GM21367 (cell line): Measurements from ENCODE around the gene HOOK1.
"Not testable (repeated sequence)": the region's sequence is repeated elsewhere in the genome, so short reads cannot be mapped to it uniquely, and the experiment has no call there.

ENCODE experiments used
- ATAC-seq: cut with Tn5 transposase; IDR thresholded peaks from one replicate; pipeline ENCODE4 v1.9.1; 2021; ENCODE audit not compliant: unreplicated experiment

Gene HOOK1

DNA sequence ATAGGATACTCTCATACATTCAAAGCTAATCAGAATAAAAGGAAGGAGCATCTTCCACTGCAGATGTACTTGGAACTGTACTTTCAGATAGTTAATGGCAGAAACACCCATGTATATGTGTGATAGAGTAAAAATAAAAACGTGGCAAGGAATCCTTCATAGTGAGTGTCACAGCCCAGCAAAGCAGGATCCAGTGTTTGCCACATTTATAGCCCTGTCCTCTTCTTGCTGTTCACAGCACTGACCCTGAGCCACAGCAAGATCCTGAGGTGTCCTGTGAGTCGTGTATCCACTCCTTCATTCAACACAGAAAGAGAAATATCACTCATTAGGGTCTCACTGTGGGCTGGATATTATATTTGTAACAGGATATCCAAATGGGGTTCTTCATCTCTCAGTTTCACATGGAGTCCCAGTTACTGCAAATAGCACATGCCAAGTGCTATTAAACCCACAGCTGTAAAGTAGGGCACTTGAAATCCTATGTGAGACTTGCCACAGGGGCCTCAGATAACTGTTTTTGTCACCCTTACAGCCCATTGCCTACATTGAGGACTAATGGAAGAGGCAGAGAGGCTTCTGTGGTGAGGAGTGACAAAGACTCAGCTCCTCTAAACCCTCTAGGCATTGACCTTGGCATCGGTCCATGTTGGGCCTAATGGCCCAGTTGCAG lies 70.5 kb downstream of the HOOK1 start:
- ATAC-seq = no peak

DNA sequence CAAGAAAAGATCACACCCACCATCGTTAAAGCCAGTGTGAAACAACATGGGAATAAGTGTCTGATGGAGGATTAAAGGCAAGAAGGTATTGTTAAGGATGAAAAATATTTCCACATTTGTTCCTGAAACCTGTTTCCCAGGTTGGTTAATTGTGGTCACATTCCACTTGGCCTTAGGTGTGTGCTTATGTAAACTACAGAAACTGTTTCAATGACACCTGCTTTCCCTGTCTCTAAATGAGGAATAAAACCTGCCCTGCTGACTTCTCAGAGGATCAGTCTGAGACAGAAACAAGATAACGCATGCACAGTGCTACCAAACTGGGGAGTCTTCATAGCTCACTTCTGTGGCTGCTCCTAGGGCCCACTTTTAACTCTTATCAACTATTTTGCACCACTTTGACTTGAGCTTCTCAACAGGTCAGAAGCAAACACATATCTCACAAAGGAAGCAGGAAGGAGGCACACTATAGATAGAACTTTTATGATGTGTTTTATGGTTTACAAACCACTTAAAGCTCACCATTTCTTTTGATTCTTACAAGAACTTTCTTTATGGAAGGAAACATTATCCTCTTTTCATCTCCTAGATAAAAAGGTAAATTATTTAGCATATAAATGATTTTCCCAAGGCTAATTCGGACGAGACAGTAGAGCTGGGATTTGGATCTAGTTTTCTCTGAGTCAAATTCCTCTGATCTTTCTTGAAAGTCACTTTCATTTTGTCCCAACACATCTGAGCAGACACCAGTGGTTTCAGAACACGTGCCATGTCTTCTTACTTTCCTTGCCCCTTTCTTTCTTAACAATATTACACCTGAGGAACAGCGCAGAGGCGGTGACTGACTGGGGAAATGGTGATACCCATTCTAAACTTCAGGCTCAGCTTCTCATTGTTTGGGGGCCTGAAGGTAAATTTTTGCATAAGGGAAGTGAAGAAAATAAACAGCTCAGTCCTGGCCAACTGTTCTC lies 78.4 kb downstream of the HOOK1 start:
- ATAC-seq = no peak

DNA sequence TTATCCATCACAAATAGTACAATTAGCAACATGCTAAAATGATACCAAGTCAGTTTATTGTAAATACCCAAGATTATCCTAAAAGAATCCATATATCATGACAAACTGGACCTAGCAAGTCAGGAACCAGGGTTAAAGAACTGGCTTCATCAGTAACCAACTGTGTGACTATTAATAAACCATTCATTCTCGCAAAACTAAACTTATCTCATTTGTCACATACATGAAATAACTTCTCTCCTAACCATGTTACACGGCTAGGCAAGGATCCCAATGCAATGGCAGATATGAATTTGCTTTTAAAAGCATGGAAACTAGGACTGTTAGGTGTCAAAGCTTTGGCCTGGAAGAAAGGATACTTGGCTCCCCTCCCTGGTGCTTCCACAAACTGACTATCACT lies 82.4 kb downstream of the HOOK1 start:
- no peak for ATAC-seq

DNA sequence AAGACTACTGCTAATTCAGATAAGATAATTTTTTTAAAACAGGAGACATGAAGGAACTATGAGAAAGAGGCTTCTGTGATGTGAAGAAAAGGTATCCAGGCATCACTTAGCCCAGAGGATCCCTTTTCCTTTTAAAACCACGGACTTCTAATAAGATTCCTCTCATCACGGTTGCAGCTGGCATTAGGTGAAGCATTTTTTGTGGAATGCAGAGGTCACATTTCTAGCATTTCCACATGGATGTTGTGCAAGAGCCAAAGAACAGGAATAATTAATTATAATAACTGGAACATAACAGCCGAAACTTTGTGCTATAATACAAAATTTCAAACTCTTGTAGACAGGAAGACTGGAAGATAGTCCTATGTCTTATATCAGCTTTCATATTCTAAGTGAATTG lies 84.2 kb downstream of the HOOK1 start:
- no peak for ATAC-seq

DNA sequence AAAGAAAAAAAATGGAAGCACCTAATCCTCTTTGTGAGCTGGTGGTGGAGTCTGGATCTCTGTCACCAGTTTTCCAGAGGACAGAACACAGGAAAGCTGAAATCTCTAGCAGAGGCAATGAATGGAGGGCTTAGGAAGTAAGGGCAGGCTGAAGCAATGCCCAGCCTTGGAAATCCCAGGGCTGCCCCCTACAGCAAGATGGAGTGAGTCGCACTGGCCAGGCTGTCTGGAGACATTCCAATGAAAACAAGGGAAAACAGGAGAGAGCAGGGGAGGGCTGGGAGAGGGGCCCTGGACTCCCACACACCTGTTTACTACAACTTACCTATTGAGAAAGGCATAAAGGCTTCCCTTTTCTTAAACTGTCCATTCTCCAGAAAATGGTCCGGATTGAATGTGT lies 85.9 kb downstream of the HOOK1 start:
- no peak for ATAC-seq

DNA sequence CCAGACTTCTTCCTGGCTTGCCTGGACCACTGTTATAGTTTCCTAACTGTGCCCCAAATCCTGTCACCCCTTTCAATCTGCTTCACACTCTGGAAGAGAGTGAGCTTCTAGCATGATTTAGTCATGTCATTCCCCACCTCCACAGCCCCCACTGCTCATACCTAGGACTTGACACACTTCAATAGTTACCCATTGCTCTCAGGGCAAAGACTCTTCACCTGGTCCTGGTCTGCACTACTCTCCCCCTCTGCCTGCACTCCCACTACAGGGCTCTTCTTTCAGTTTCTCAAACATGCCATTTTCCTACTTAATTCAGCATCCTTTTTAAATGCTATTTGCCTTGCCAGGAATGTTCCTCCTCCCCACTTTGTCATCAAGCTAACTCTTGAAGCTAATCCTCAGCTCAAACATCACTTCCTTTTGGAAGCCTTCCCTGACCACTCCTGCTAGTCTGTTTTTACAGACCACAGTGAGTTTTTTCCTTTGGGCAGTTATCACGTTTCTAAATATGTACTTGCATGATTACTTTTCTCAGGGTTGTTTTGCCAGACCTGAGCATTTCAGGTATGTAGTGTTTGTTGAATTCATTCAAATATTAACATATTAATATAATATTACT lies 87.1 kb downstream of the HOOK1 start:
- no peak for ATAC-seq

DNA sequence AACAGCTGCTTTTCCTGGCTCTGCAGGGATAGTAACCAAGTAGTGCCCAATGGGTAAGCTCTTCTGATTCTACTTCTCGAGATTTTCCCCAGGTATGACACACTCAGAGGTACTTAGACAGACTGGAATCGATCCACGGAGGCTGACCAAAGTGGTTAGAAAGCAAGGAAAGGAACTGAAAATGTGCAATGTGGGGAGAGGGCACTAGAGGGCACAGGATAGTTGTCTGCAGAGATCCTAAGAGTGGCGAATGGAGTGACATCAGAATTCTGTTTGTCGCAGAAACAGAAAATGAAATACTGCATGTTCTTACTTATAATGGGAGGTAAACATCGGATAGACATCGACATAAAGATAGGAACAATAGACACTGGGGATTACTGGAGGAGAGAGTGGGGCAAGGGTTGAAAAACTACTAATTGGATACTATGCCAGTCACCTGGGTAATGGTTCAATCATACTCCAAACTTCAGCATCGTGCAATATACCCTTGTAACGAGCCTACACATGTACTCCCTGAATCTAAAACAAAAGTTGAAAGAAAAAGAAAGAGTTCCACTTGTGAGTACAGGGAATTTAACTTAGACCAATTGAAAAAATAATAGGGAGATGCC lies 88.5 kb downstream of the HOOK1 start:
- ATAC-seq = peak; percentile 82

DNA sequence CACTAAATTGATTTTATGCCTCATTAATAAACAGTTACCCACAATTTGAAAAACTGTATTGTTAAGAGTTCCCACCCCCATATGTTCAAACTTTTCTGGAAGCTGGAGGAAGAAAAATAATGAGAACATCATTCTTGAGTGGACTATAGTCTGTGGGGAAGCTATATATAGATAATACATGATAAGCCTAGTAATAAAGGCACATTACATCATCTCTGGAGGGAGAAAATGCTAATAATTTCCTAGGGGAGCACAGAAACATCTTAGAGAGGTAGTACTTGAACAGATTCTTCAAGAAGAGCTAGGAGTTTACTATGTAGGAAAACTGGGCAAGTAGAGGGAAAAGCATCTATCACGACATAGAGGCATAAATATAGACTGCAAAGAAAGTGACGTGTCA lies 92.2 kb downstream of the HOOK1 start:
- ATAC-seq = no peak

DNA sequence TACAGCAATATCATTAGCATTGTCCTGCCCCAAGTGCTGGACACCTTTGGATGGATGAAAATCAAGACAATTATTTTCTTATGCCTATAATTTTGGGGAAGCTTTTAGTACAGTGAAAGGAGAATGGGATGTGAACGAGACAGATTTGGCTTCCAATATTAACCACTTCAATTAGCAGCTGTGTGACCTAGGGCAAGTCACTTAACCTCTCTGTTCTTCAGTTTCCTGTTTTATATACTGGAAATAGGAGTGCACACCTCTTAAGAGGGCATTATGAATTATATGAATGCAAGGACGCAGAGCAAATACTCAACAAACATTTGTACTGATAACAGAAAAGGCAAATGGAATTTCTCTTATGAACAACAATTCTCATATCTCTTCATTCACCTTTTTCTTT lies 93.3 kb downstream of the HOOK1 start:
- ATAC-seq = no peak

DNA sequence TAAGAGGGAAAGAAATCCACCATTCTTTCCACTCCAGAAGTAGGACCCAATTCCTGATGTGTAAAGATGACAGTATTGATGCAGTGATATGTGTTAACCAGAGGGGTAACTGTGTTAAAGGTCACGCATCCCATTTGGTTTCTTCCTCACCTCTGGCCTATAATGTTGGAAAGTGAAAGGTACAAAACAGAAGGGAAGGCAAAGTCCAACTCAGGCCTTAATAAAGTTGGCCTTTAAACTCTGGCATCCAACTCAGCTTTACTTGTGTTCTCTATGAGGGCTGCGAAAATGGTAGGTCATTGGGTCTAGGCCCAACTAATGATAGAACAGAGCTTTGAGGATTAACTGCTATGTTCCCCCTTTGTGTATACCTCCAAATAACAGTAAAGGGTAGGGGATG lies 93.9 kb downstream of the HOOK1 start:
- ATAC-seq = no peak

DNA sequence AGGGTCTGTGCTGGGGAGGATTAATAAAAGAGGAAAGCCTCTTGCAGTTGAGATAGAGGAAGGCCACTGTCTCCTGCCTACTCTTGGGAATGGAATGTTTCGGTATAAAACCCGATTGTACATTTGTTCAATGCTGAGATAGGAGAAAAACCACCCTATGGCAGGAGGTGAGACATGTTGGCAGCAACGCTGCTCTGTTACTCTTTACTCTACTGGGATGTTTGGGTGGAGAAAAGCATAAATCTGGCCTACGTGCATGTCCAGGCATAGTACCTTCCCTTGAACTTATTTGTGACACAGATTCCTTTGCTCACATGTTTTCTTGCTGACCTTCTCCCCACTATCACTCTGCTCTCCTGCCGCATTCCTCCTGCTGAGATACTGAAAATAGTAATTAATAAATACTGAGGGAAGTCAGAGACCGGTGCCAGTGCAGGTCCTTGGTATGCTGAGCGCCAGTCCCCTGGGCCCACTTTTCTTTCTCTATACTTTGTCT lies 100.1 kb downstream of the HOOK1 start:
- not testable (repeated sequence) for ATAC-seq

DNA sequence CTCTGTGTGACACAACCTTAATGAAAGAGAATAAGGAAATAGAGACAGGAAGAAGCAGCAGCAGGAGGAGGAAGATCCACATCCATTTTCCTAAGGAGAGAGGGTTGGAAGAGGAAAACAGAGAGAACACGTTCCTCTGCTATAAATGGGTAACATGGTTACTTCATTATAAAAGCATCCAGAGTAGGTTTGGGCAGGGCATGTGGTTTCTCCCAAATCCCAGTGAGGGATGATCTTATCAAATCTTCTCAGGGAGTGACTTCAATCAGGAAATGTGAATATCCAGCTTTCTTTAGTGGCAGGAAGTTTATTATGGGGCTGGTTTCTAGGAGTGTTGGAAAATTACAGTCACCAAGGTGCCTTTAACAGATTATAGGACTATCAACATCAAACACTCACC lies 100.8 kb downstream of the HOOK1 start:
- ATAC-seq = no peak

DNA sequence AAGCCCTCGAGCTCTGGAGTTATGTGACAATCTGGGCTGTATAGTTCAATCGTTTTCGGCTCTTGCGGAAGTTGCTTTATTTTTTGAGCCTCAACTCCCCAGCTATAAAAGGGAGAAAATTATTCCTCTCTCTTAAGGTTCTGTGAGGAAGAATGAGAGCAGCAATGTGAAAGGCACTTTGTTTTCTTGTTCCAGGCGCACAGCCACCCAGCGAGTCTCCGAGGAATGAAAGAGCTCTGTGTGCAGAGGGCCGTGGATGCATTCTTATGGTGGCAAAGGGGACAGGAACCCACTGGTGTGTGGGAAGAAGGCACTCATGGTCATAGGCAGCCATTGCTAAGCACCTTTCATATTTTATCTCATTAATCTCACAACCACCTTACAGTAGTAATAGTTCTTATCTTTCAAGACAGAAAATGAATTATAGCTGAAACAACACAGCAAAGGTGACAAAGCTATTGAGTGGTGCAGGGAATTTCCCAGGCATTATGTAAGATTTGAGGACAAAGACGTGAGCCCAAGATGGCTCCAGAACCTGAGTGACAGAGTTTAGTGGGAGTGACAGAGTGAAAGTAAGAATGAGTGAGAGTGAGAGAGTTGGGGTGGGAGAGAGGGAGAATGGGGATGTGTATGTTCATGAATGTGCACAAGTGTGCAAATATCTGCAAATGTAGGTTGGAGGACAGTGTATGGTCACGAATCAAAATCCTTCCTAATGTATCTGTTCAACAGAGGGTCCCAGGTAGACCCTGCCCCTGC lies 102.5 kb downstream of the HOOK1 start:
- ATAC-seq = no peak

DNA sequence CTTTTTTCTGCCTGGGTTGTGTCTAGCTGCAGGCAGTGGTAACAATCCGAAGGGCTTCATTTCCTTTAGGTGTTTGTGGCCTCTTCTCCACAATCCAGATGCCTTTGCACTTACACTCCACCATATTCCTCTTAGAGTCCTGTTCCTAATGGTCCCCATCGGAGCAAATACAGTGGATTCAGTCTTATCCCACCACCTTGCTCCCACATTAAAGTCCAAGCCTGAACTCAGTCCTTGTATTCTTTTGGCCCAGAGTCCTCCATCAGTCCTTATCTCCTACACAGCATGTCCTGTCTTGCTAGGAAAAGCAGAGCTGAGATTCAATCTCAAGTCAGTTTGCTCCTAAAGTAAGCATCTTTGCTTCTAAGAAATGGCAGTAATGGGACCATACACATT lies 103.0 kb downstream of the HOOK1 start:
- no peak for ATAC-seq

DNA sequence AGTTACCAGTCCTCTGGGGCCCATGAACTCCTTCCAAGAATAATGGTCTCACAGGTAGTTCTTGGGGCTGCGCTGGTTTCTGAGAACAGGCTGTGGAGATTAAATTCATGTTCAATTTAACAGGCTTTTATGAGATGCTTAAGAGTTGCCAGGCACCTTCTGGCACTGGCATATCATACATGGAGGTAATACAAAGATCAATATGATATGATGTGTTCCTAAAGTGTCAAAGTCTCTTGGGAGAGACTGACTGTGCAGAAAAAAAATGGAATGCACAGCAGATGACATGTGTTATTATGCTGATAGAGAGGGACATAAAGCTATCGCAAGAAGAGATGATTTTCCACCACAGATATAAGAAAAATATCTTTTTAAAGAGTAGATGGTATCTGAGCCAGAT lies 105.0 kb downstream of the HOOK1 start:
- no peak for ATAC-seq

DNA sequence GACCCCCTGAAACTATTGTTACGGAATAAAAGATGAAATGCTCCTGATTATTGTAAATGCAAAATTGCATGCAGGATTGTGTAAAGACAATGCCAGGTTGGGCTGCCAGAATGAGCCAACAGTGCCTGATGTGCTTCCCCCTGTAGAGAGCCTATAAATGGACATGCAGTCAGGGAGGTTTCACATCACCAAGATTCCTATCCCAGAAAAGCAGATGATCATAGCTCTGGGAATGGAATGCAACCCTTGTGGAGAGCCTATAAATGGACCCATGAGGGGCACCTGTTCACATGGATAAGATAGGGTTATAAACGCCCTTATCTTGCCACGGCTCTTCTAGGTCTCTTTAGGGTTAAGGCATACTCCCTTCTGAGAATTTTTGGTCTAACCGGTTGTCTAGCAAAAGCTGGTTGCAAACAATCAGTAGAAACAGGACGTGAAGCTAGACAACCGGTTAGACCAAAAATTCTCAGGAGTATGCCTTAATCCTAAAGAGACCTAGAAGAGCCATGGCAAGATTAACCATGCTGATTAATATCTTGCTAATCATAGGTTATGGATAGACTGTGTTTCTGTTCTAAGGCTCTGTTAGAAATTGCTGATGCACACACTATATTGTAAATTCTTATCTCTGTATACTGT lies 106.6 kb downstream of the HOOK1 start:
- not testable (repeated sequence) for ATAC-seq

DNA sequence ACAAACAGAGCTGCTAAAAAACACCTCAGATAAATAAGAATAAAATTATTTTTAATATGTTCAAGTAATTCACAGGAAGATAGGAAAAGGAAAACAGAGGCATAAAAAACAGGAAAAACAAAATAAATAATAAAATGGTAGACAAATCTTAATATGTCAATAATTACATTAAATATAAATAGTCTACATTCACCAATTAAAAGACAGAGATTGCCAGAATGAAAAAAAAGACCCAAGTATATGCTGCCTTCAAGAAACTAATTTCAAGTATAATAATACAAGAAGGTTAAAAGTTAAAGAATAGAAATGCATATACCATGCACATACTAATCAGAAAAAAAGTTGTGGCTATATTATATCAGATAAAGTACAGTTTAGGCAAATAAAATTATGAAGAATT lies 109.9 kb downstream of the HOOK1 start:
- ATAC-seq = no peak
